HG02571 (cell line): Measurements from ENCODE around the gene LAS1L.
"Not testable (repeated sequence)": the region's sequence is repeated elsewhere in the genome, so short reads cannot be mapped to it uniquely, and the experiment has no call there.

Experiments used
- ATAC-seq: cut with Tn5 transposase; IDR thresholded peaks from one replicate; pipeline ENCODE4 v1.9.1; 2021; ENCODE audit warnings: mild to moderate bottlenecking, moderate library complexity; ENCODE audit not compliant: unreplicated experiment

The LAS1L gene

GRCh38 chrX:65534450-65535292 is at the start of gene LAS1L:
TSS of gene LAS1L (minus strand) at chrX:65534787. CDS start at chrX:65534715, 72 bp downstream.
- ATAC-seq = peak; percentile 100

DNA sequence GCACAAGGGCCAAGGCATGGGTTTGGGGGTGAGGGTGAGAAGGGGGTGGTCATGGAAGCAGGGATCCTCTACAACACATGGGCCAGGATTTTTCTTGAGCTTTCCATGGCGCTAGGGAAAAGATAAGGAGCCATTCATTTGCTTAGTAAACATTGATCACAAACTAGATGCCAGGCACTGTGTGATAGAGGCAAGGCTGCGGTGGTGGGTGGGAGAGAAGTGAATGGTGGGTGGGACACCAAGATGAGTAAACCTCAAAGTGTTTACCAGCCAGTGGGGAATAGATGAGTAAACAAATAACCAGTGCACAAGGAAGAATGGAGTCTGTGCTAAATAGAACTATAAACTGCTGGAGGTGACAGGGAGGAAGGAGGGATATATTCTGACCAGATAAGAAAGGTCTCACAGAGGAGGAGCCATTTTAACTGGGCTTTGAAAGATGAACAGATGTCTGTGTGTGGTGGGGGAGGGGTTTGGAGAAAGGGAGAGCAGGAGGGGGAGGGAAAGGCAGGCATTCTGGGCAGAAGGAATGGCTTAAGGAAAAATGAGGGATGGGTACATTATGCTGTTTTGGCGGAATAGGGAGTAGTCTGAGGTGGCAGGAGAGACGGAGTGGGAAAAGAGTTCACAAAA is 48.0 kb upstream of the LAS1L start:
- no peak for ATAC-seq

- peak; percentile 82 for ATAC-seq
These were observed 47.2 kb upstream of the LAS1L start for GRCh38 chrX:65581661-65582339.

DNA sequence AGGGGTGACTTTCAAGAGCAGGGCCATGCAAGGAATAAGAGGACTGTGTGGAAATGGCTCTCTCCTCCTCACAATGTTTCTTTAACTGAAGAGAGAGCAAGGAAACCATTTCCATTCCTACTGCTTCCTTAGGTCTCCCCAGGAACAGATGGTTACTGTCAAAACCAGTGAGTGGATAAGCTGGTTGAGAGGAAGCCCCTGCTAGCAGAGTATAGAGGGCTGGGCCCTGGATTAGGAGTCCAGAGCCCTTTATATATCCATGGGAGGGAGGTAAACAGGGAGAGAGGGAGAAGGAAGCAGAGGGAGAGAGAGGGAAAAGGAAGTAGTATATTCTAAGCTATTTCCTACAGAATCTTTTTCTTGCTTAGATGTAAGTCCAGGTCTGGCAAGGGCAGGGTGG is 43.8 kb upstream of the LAS1L start:
- no peak for ATAC-seq

DNA sequence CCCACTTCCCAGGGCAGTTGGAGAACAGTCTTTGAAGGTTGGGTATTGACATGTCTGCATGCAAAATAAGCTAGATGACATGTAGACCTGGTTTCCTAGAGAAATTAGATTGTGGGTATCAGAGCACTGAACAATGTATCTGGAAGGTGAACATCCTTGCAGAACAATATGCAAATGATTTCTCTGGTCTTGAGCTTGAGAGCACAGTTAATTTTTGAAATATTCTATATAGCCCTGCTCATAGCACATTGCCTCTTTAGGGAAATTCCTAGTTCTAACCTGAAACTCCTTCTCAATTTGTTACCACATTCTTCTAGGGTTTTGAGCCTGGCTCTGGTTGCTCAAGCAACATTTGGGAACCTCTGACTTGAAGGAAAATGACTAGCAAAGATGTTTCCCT is 41.6 kb upstream of the LAS1L start:
- ATAC-seq = no peak

DNA sequence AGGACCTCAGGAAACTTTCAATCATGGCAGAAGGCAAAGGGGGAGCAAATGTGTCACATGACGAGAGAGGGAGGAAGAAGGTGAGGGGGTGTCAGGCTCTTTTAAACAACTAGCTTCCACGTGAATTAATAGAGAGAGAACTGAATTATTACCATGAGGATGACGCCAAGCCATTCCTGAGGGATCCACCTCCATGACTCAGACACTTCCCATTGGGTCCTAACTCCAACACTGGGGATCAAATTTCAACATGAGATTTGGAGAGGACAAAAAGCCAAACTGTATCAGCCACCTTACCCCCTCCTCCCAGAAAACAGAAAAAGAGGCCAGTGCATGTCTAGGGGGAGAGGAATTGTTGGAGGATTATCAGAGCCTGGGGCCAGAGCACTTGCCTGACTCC is 40.4 kb upstream of the LAS1L start:
- no peak for ATAC-seq

DNA sequence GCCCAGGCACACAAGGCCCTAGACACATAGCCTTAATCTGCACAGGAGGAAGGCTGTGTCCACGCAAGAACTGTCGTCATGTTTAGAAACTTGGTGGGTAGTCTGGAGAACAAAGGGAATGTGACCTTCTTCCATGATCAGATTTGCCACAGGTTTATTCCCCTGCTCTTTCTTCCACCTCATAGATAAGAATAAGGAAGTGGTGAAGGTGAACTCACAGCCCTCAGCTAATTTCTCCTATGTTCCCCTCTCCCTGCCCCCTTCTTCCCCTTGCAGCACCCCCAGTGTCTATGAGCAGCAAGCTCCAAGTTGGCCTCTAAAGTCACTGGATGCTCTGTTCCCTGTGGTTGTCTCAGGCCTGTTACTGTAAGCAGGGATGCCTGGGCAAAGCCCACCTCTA is 39.8 kb upstream of the LAS1L start:
- no peak for ATAC-seq

GRCh38 chrX:65572971-65573370 is 38.4 kb upstream of the LAS1L start:
- no peak for ATAC-seq

DNA sequence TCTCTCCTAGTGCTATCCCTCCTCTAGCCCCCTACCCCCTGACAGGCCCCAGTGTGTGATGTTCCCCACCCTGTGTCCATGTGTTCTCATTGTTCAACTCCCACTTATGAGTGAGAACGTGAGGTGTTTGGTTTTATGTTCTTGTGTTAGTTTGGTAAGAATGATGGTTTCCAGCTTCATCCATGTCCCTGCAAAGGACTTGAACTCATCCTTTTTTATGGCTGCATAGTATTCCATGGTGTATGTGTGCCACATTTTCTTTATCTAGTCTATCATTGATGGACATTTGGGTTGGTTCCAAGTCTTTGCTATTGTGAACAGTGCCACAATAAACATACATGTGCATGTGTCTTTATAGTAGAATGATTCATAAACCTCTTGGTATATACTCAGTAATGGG is 28.3 kb upstream of the LAS1L start:
- ATAC-seq = not testable (repeated sequence)

GRCh38 chrX:65551489-65552339 is 17.1 kb upstream of the LAS1L start:
- ATAC-seq = no peak

DNA sequence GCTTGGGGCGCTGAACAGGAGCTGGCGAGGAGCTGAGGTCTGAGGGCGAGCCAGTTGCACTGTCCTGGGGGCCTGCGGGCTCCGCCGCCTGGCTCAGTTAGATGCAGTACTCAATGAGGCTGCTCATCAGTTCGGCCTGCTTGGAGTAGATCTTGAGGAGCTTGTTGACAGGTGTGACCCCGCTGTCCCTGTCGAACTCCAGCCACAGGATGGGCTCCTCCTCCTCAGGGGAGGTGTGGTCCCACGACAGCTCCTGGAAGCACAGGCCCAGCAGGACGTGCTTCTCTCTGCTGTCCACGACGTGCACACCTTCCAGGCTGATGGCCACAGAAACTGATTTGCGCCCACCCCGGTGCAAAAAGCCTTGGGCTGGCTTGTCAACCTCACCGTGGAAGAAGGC is 16.5 kb upstream of the LAS1L start:
- ATAC-seq = no peak

GRCh38 chrX:65545456-65545855 is 10.9 kb upstream of the LAS1L start:
- no peak for ATAC-seq

GRCh38 chrX:65537229-65537628 is 2.6 kb upstream of the LAS1L start:
- no peak for ATAC-seq

DNA sequence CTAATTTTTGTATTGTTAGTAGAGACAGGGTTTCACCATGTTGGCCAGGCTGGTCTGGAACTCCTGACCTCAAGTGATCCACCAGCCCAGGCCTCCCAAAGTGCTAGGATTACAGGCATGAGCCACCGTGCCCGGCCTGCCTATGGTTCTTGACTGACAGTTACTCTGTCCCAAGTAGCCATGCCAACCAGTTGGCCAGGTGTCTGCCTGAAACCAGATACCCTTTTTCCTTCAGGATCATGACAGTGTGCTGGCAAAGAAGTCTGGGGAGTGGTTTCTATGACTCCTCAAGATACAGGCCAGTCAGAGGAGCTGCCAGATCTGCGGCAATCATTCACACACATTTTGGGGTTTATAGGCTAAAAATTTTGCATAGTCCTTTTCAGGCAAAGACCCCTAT is 1.7 kb upstream of the LAS1L start:
- no peak for ATAC-seq

DNA sequence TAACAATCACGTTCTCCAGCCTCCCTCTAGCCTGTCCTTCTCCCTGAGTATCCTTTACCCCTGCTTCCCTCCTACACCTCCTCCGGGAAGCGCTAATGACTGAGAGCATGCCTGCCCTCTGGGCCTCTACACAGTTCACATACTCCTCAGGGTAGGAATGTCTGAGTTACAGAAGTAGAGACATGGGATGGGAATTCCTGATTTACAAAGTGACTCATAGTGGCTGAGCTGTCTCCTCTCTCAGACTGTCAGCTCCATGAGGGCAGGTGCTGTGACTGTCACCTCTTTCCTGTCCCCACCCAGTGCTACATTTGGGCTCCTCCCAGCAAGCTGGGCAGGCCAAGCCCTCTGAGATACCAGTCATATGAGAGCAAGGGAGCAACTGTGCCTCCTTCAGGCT is 2.6 kb downstream of the LAS1L start:
- ATAC-seq = no peak

DNA sequence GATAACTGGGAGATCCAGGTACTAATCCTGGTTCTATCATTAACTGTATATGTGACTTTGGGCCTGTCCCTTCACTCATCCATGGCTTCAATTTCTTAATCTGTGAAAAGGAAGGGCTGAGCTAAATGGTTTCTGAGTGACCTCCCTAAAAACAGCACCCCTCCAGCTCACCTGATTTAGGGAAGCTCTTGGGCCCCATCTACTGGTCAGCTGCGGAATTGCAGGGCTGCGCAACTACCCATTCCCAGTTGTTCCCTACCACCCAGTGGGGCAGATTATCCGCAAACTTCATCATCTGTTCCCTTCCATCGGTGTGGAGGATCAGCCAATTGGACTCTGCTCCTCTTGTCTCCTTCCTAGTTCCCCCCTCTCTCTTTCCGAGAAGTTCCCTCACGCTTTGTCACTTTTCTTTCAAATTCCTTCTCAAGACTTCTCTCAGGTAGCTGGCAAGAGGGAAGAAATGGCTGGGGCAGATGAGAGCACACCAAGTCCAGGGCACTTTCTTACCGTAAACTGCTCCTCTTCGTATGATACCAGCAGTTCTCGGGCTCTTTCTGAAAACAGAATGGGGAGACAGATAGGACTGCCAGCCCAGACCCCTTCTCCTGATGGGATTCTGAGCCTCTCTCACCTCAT is 5.8 kb downstream of the LAS1L start:
- no peak for ATAC-seq

GRCh38 chrX:65528293-65528692 is 6.3 kb downstream of the LAS1L start:
- ATAC-seq = no peak

- ATAC-seq = no peak
These were observed 10.4 kb downstream of the LAS1L start for GRCh38 chrX:65524139-65524538.

- no peak for ATAC-seq
These were observed 11.7 kb downstream of the LAS1L start for GRCh38 chrX:65522739-65523372.

- not testable (repeated sequence) for ATAC-seq
These were observed 15.1 kb downstream of the LAS1L start for GRCh38 chrX:65519530-65519929.
